ENCODE results near the gene PRKAR1B.

- TF ChIP-seq POLR2A (IDR thresholded peaks at IDR 0.05) (no peak), CTCF (IDR thresholded peaks at IDR 0.05 in 4 of 5, conservative IDR thresholded peaks at IDR 0.05 in 1 of 5) (no peak)
Measured at GRCh38 chr7:659996-660395, 67.1 kb downstream of the PRKAR1B start.

Measured in gastrocnemius medialis (tissue), 4 donors.